AG20443 (cell line): ENCODE results near the gene ALK.

ENCODE experiments used
- DNase-seq: peaks from one replicate; pipeline ENCODE4 v3.0.0; 2012; ENCODE audit warnings: low spot score, mixed read lengths

Gene ALK

DNA sequence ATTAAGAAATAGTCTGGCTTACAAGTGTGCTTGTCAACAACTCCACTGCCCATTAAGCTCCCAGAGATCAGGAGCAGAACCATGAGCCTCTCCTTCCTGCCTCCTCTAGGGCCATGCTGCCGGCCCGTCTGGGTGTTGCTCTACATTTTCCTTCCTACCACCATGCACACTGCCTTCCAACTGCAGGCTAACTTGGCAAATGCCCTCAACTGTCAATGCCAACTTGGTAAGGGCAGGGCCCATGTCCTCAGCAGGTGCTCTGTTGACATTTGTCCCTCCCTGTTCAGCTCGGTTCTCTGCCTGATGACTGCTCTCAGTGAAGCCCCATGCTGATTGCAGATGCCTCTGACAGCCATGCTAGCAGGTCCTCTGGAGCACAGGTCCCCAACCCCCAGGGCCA is 345.2 kb downstream of the ALK start:
- DNase-seq = no peak

- DNase-seq = no peak
Measured at GRCh38 chr2:29575370-29575890, 346.0 kb downstream of the ALK start.

GRCh38 chr2:29573612-29574011 is 347.8 kb downstream of the ALK start:
- no peak for DNase-seq

DNA sequence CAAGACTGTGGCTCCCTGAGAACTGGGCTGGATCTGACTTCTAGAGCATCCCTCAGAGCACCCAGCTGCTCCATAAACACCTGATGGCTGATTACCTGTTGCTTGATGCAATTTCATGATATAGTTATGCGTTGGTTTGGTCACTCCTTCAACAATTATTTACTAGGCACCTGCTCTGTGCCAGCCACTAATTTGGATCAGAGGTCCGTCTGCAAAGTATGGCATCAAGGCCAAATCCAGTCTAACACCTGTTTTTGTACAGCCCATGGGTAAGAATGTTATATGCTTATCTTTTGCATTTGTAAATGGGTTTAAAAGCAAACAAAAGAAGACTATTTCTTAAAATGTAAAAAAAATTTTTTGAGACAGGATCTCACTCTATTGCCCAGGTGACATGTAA is 348.2 kb downstream of the ALK start:
- no peak for DNase-seq

DNA sequence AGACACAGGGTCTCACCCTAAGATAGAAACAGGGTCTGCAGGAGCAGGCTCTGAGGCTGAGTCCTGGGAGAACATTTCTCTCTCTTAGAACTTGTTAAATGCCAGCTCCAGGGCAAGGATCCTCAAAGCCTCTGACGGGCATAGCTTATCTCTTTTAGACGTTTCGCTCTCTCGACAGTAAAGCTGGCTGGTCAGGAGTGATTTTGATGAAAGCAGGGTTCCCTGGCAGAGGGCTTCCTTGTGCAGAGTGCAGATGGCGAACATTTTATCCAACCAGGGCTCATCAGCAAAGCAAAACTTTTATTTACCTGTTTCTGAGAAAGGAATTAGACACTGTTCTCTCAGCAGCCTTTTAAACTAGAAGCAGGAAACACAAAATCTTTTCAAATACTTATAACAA is 350.8 kb downstream of the ALK start:
- no peak for DNase-seq

- DNase-seq = no peak
Measured at GRCh38 chr2:29567906-29568520, 353.4 kb downstream of the ALK start.

DNA sequence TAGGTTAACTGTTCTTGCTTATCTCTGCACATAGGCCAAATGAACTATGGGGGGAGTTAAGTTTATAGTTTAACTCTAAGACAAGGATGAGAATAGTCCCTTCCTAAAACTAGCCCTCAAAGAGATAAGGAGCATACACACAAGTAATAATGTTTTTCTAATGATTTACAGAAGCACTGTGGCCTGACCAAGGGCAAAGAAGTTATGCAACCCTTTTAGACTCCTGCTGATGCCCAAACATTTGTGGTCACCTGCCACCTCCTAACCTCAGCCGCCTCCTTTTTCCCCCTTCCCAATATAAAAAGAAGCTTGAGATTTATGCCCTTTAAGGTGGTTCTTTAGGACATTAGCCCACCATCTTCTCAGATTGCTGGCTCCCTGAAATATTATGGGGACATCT is 357.7 kb downstream of the ALK start:
- no peak for DNase-seq

- no peak for DNase-seq
Measured at GRCh38 chr2:29562896-29563295, 358.5 kb downstream of the ALK start.

DNA sequence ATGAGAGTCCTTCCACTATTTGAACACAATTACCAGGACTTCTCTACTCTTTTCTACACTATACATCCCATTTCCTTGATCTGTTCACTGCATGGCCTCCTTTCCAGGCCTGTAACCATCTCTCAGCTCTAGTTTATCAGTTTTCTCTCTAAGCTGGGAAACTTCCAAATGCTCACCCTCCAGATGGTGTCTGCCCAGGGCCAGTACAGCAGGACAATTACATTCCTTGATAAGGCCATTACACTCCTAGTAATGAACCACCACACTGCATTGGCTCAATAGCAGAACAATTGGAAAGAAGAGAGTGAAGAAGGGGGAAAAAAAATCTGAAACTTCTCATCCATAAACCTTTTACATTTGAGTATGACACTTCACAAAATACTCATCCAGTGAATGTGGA is 359.1 kb downstream of the ALK start:
- DNase-seq = no peak

- DNase-seq = no peak
Measured at GRCh38 chr2:29561628-29562027, 359.8 kb downstream of the ALK start.

DNA sequence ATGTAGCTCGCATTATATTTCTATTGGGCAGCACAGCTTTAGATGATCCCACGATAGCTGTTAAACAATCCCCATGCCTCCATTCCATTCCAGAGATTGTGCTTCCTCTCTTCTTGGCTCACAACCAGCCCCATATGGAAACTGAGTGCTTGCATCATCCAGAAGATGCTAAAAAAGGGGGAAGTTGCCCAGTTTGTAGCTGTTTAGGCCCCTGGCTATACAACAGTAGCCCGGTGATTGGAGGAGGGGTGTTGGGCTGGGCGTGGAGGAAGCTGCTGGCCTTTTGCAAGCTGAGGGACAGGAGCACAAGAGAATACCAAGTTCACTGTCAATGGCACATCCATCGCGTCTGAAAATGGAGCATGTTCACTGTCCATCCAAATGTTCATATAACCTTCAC is 360.2 kb downstream of the ALK start:
- no peak for DNase-seq

- no peak for DNase-seq
Measured at GRCh38 chr2:29560566-29560965, 360.8 kb downstream of the ALK start.

- DNase-seq = no peak
Measured at GRCh38 chr2:29560030-29560429, 361.4 kb downstream of the ALK start.

GRCh38 chr2:29559578-29559977 is 361.8 kb downstream of the ALK start:
- DNase-seq = no peak

GRCh38 chr2:29558097-29558496 is 363.3 kb downstream of the ALK start:
- no peak for DNase-seq

DNA sequence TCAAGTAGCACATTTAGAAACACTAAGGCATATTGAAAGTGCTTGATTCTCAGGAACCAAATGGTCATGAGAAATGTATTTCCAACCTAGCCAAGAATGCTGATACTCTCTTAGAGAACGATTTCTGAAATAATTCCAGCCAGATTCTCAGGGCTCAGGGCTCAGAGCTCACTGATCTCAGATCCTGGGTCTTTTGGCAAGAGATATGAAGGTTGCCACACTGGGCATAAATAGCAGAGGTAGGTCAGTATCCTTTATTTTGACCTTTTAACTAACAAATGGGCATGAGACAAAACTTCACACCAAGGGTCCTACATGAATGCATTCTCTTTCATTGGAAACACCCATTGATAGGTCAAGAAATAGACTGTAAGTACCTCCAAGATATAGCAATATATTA is 364.1 kb downstream of the ALK start:
- no peak for DNase-seq

DNA sequence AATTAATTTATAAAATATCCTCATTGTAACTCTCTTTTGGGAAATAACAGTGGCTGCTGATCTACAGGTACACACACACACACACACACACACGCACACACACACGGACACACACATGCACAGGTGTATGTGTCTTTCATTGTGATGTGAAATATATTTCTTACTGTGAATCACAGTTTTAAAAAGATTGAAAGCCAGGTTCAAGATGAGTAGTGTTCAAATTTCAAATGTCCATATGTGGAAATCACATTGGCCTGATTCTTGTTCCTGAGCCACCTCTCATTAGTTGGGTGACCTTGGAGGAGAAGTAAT is 372.4 kb downstream of the ALK start:
- no peak for DNase-seq

DNA sequence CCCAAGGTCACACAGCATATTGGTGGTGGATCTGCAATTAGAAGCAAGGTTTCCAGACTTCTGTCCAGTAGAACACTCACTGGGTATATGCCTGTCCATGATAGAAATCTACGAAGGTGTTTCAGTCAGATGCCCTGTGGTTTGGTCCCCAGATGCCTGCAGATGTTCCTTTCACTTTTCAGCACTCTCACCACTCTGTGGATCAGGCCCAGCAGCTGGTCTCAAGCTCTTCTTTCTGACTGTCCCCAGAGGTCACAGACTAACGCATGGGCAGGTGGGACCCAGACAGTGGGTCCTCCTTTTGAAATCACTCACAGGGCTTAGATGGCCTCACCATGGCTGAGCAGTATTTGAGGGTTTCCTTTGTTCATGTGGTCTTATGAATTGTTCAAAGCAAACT is 376.5 kb downstream of the ALK start:
- DNase-seq = no peak

DNA sequence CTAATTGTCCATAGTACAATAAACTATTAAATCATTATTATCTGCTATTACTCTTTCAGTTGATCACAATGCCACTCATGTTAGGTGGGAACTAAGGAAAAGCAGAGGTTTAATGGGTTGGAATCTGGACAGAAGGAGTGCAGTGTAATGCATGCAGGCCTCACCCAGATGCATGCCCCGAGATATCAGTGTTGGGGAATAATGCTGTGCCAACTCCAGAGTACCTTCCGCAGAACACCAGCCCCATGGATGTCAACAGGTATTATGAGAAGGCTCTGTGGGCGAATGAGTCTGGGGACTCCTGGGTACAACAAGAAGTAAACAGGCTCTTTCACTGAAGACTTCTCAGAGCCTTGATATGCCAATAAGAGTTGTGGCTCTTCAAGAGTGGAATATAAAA is 377.4 kb downstream of the ALK start:
- DNase-seq = no peak

DNA sequence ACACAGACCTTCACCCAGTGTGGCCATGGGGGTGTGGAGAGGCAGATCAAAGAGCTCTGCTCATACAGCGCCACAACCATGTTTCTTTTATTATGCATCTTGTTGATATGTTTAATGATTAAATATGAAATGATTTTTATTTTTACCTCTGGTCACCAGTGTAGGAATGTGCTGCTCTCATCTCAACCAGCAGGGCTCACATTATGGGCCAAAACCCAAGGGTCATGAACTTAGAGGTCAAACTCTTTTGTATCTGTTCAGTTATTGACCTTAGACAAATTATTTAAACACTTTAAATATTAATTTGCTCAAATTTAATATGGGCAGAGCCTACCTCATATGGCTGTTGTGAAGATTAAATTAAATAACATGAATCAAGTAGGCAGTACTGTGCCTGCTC is 386.2 kb downstream of the ALK start:
- DNase-seq = no peak

DNA sequence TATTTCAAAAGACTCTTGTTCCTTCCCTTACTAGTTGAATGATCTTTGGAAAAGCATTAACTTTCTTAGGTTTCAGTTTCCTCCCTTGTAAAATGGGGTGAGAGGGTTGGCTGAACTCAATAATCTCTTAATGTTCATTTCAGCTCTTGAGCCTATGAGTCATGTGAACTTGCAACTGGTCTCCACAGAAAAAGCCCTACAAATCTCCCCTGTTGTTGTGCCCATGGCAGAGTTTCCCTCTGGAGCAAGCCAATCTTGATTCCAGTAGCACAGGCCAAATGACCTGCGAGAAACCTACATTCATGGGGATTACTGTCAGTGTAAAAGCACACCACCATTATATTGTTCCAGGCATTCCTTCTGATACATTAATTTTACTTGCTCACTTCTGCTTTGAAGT is 388.9 kb downstream of the ALK start:
- no peak for DNase-seq

DNA sequence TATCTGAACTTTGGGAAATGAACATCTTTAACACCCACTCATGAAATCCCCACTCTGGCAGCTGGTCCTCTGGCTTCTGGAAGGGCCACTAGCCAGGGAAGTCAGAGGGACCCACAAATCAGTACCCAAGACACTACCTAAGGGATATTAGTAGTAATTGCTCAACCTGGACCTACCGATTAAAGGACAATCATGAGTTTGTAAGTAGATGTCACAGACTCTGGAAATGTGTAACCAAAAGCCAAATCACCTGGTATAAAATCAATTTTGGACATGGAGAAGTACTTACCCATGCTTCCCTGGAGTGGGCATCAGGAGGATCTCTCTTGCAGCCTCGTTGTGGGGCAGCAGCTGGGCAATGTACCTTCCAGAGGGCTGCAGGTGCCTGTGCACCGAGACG is 389.8 kb downstream of the ALK start:
- no peak for DNase-seq

DNA sequence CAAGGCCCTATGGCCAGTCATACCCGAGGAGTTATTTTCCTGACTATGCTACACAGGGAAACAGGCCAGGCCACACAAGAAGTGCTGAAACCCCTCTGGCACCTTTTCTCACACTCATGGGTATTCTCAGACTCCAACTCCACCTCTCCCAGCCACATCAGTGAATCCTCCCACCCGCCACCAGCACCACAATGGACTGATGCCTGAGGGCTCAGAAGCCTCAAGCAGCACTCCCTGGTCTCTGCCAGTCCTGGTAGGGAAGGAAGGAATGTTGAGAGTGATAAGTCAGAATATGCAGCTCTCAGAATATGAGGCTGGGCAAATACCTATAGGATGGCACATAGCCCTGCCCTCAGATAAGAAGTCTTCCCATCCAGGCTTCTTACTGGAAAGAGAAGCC is 391.1 kb downstream of the ALK start:
- DNase-seq = no peak

DNA sequence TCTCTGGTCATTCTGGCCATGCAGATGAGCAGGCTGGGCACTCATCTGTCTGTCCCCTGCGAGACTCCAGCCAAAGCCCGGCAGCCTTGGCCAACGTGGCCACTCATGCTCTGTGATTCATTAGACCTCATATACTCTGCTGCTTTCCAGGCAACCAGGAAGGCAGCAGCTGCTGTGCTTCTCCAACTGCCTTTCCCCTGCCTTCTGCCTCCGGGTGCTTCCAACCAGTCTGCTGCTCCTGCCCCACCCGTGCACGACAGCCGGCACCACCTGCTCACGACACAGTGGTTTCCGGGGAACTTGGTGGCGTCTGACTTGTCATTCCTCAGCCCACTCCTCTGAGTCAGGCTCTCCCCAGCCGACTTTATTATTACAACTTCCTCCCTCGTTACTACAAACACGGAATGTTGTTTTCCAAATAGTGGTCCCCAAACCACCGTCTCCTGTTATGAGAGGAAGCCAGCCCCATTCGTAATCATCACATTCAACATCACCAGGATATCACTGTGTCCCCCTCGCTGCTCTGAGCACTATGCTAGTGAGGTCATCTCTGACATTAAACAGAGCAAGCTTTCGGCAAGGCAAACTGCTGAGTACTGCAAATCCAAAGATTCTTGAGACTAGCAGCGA is 392.4 kb downstream of the ALK start:
- DNase-seq = peak; percentile 79
